ENCODE results near the gene DDX53.

Gene DDX53

GRCh38 chrX:22999696-23000223 is at the start of gene DDX53:
TSS of gene DDX53 (plus strand) at chrX:22999960. CDS start at chrX:23000058, 98 bp downstream.
- DNase-seq (ENCODE audit: low spot score), result no peak

GRCh38 chrX:22950269-22951266 is 49.2 kb upstream of the DDX53 start:
- peak; percentile 9 for DNase-seq (ENCODE audit: low spot score)

GRCh38 chrX:22952010-22952409 is 47.8 kb upstream of the DDX53 start:
- DNase-seq (ENCODE audit: low spot score), result no peak

- no peak for DNase-seq (ENCODE audit: low spot score)
Observed at GRCh38 chrX:22958250-22958649, 41.5 kb upstream of the DDX53 start.

- DNase-seq (ENCODE audit: low spot score), result no peak
Observed at GRCh38 chrX:22959204-22959920, 40.4 kb upstream of the DDX53 start.

- DNase-seq (ENCODE audit: low spot score), result no peak
Observed at GRCh38 chrX:22963196-22963595, 36.6 kb upstream of the DDX53 start.

GRCh38 chrX:22968494-22968893 is 31.3 kb upstream of the DDX53 start:
- DNase-seq (ENCODE audit: low spot score), result no peak

GRCh38 chrX:22969411-22969810 is 30.3 kb upstream of the DDX53 start:
- no peak for DNase-seq (ENCODE audit: low spot score)

GRCh38 chrX:22970861-22971260 is 28.9 kb upstream of the DDX53 start:
- no peak for DNase-seq (ENCODE audit: low spot score)

- DNase-seq (ENCODE audit: low spot score), result no peak
Observed at GRCh38 chrX:22974616-22975015, 25.1 kb upstream of the DDX53 start.

- DNase-seq (ENCODE audit: low spot score), result no peak
Observed at GRCh38 chrX:22975786-22976185, 24.0 kb upstream of the DDX53 start.

- no peak for DNase-seq (ENCODE audit: low spot score)
Observed at GRCh38 chrX:22985958-22986357, 13.8 kb upstream of the DDX53 start.

- DNase-seq (ENCODE audit: low spot score), result no peak
Observed at GRCh38 chrX:22987452-22987851, 12.3 kb upstream of the DDX53 start.

GRCh38 chrX:23003116-23003515 is 3.4 kb downstream of the DDX53 start:
- DNase-seq (ENCODE audit: low spot score), result no peak

GRCh38 chrX:23008431-23009099 is 8.8 kb downstream of the DDX53 start:
- peak; percentile 15 for DNase-seq (ENCODE audit: low spot score)

GRCh38 chrX:23012162-23012561 is 12.4 kb downstream of the DDX53 start:
- no peak for DNase-seq (ENCODE audit: low spot score)

- DNase-seq (ENCODE audit: low spot score), result no peak
Observed at GRCh38 chrX:23012636-23013035, 12.9 kb downstream of the DDX53 start.

GRCh38 chrX:23013366-23013765 is 13.6 kb downstream of the DDX53 start:
- DNase-seq (ENCODE audit: low spot score), result peak; percentile 4

GRCh38 chrX:23031600-23031999 is 31.8 kb downstream of the DDX53 start:
- no peak for DNase-seq (ENCODE audit: low spot score)

GRCh38 chrX:23035493-23035892 is 35.7 kb downstream of the DDX53 start:
- DNase-seq (ENCODE audit: low spot score), result no peak

GRCh38 chrX:23046443-23046842 is 46.7 kb downstream of the DDX53 start:
- no peak for DNase-seq (ENCODE audit: low spot score)
